Activated CD8-positive, alpha-beta memory T cell treated with anti-CD3 and anti-CD28 coated beads for 24 hours (primary cell): ENCODE data around the gene RAB10.
"Not testable (repeated sequence)": the region's sequence is repeated elsewhere in the genome, so short reads cannot be mapped to it uniquely, and the experiment has no call there.

Source experiments
- DNase-seq: peaks from one replicate; pipeline ENCODE4 v3.0.0-alpha.2; 2020

RAB10 gene

DNA sequence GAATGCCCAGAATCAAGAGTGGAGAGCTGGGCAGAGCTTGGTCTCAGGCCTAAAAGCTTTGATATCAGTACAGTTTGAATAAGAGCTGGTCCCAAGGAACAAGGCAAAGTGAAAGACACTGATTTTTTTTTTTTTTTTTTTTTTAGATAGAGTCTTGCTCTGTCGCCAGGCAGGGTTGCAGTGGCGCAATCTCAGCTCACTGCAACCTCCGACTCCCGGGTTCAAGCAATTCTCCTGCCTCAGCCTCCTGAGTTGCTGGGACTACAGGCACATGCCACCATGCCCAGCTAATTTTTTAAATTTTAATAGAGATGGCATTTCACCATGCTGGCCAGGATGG is 17.2 kb upstream of the RAB10 start:
- not testable (repeated sequence) for DNase-seq

DNA sequence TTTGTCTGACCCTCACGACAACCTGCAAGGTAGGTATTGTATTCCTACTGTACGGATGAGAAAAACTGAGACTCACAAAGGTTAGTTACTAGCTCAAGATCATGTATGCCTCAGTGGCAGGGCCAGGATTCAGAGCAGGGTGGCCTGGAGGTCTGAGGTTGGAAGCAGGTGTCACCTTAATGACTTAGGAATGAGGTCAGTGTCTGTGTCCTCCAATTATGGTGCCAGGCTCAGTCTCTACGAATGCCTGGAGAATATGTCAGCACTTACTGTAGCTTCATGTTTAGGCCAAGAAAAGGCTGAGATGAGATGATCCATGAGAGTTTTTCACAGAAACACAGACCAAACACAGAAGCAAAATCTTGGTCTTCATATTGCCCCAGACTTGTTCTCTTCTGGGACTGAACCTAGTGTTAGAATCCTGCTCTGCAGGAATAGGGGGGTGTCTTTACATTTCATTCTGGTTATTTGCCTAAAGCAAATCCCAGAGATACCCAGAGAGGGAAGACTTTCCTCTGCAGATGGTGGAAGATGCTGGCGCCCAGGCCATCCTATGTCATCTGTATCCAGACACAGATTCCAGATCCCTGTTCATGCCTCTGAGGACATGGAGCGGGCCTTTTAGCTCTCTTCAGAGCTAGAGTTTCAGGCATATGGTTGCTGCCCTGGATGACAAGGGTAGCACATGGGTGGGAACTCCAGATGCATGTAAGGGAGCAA is 16.3 kb upstream of the RAB10 start:
- no peak for DNase-seq

DNA sequence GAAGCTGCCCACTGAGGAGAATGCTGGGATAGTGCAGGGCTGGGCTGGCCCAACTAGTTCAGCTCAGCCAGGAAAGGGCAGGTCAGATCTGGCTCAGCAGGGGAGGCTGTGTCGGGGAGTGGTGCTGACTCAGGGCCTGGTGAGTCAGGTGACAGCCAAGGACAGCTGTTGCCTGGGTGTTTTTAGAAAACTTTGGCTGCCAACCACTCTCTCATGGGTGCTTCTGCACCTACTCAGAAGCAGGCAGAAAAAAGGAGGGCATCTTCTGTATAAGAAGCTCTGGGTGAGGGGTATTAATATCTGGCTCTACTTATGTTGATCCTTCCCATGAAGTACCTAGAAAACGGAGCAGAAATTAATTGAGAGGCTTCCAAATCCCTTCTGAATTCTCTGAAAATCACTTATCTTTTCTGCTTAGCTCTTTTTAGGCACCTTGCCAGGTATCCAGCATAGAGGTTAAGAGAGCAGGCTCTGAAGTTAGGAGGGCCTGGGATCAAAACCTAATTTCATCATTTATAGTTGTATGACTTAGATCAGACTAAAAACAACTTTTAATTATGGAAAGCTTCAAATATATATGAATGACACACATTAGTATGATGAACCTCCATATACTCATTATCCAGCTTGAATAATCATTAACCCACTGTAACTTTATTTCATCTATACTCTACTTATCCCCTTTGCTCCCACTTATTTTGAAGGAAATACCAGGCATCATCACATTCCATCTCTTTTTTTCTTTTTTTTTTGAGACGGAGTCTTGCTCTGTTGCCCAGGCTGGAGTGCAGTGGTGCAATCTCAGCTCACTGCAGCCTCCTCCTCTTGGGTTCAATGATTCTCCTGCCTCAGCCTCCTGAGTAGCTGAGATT is 15.5 kb upstream of the RAB10 start:
- no peak for DNase-seq

DNA sequence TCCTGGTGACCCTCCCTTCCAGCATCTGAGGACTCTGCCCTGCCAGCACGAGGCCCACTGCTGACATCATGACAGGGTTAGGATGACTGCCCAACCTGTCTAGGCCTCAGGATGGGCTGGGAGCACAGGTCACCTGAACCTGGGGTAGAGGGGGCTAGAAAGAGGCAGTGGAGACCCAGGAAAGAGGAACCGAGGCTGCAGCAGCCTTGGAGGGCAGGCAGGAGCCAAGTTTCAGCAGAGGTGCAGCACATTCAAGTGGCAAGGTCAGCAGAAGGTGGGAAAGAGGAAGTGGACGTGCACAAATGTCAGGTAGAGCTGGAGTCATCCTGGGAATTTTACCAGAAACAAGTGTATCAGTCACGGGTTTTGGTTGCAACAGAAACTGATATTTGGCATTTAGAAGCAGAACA is 13.6 kb upstream of the RAB10 start:
- no peak for DNase-seq

DNA sequence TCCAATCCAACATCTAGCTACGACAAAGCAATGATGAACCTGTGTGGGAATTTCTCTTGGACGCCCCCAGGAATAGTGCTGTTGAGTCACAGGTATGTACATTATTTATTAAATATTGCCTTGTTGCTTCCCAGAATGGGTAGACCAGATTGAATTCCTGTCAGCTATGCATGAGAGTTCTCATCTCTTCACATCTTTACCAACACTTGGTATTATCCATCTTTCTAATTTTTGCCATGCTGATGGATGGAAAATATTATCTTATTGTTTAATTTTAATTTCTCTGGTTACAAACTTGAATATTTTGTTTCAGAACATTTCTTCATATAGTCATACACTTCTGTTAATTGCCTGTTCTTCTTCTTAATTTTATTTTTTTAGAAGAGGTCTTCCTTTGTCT is 9.6 kb upstream of the RAB10 start:
- no peak for DNase-seq

DNA sequence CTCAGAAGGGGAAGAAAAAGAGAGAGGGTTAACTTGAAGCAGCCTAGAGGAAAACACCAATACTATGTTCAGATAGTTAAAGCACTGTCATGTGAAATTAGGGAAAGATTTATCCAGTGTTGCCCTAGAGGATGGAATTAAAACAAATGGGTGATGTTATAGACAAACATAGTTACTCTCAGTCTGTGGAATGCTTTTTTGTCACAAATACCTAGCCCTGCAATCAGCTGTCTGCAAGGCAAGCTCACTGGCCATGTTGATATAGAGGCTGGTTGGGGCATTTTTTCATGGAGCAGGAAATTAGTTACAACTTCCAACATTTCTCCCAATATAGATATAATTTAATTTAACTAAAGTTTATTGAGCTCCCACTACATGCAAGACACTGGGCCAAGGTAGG is 8.4 kb upstream of the RAB10 start:
- DNase-seq: no peak

DNA sequence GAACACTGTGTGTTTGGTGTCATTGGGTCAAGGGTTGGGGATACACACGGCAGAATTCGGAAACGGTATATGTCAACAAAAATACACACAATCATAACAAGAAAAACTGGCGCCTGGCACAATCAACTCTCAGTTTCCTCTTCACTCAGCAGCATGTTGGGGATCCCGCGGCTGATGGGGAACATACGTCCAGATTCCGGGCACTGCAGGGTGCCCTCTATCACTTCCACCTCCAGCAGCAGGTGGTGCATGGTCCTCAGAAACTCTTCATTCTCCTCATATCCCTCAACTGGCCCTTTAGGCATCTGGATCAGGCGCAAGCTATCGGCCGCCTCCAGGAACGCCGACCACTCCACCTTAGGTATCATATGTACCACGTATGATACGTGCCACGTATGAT is 5.8 kb upstream of the RAB10 start:
- not testable (repeated sequence) for DNase-seq

GRCh38 chr2:26032586-26033269 is 1.2 kb upstream of the RAB10 start:
- DNase-seq: not testable (repeated sequence)

GRCh38 chr2:26033270-26033817 is 540 bp upstream of the RAB10 start:
- no peak for DNase-seq

GRCh38 chr2:26034637-26034992 is 731 bp downstream of the RAB10 start:
- no peak for DNase-seq

DNA sequence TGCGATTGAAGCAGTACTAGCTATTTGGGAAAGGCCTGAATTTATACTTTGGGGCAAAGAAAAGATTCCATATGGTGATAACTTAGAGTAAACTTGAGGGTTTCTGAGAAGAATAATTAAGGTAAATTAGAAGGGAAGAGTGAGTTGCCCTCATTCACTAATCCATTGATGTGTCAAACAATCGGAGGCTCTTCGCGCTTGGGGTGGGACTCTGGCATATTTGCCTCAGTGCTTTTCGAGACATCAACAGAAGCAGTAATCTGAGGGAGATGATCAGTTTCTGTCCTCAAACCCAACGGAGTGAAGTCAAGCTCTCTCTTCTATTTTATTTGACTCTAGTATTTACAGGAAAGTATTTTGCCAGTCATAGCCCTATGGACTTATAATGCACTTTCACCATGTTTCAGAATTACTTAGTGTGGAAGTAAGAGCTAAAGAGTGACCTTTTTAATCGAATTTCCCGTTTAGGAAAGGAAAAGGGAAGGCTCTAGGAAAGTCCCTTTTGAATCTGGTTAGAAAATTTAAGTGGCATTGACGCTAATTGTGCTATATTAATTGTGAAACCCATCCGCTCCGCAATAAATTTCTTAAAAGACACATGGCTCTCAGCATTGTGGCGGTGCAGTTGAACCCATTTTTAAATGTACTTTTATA is 1.3 kb downstream of the RAB10 start:
- no peak for DNase-seq

GRCh38 chr2:26039603-26040323 is 5.9 kb downstream of the RAB10 start:
- DNase-seq: no peak

- no peak for DNase-seq
These were observed 9.2 kb downstream of the RAB10 start for GRCh38 chr2:26043109-26043508.

DNA sequence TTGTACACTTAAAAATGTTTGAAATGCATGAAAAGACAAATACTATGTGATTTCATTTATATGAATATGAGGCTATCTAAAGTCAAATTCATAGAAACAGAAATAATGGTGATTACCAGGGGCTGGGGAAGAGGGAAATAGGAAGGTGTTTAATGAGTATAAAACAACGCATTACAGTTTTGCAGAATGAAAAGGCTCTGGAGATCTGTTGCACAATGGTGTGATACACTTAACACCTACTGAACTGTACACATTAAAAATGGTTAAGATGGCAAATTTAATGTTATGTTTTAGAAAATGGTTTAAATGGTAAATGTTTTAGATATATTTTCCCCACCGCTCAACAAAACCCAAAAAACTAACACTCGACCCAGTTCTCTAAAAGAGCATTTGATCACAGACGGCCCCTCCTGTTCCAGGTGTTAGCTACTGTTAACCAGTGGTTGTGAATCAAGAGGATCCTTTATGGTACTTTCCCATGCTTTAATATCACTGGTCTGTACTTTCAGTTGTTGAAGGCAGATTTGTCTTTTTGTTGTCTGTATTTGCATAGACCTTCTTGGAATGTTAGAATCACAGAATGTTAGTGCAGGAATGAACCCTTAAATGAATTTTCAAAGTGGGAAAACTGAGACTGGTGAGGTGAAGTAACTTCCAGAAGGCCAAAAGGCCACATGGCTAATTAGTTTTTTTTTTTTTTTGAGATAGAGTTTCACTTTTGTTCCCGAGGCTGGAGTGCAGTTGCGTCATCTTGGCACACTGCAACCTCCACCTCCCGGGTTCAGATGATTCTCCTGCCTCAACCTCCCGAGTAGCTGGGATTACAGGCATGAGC is 10.2 kb downstream of the RAB10 start:
- DNase-seq: no peak

- DNase-seq: no peak
These were observed 14.9 kb downstream of the RAB10 start for GRCh38 chr2:26048791-26049190.

- no peak for DNase-seq
These were observed 15.8 kb downstream of the RAB10 start for GRCh38 chr2:26049641-26050040.

DNA sequence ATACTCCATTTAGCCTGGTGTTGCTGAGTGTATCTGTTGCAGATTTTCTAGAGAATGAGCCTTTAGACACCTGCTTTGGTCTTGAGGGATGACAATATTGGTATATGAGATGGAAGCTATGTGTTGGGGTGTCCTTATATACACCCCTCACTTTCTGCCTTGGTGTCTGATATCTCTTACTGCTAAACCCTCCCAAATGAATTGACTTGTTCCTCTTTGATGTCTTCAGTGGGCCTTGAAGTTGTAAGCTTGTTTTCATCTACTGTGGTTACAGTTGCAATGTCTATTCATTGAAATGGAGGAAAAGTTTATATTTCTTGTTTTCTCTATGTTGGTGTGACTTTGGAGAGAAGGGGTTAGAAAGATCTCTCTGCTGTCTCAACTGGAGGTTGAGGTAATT is 18.9 kb downstream of the RAB10 start:
- DNase-seq: no peak

DNA sequence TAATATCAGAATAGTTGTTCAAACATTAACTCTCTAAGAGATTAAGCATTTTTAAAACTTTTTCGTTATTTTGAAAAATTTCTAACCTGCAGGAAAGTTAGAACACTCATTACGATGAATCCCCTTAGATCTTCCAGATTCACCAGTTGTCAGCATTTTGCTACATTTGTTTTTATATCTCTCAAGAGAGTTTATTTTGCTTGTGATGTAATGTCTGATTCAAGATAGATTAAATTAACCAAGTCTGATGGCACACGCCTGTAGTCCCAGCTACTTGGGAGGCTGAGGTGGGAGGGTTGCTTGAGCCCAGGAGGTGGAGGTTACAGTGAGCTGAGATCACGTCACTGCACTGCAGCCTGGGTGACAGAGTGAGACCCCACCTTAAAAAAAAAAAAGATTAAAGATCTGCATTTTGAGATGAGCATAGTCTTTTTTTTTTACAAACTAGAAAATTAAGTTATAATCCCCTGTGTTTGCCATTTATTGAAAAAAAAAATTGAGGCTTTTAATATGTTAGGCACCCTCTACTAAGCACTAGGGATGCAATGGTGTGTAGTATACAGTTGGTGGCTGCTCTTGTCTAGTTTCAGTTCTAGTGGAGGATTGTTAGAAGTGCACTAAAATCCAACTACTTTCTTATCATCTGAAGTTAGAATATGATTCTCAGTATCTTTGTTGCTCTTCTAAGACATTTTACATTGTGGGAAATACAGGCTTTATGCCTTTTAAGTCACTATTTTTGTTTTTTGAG is 20.9 kb downstream of the RAB10 start:
- DNase-seq: no peak

GRCh38 chr2:26058390-26058789 is 24.5 kb downstream of the RAB10 start:
- DNase-seq: no peak

- no peak for DNase-seq
These were observed 25.7 kb downstream of the RAB10 start for GRCh38 chr2:26059542-26059941.

- DNase-seq: no peak
These were observed 27.7 kb downstream of the RAB10 start for GRCh38 chr2:26061539-26061938.
